Measurements from ENCODE around the gene SLC22A2.

The SLC22A2 gene

GRCh38 chr6:160203522-160203921 is 55.1 kb downstream of the SLC22A2 start:
- FAIRE-seq = no peak

GRCh38 chr6:160203076-160203475 is 55.5 kb downstream of the SLC22A2 start:
- no peak for FAIRE-seq

DNA sequence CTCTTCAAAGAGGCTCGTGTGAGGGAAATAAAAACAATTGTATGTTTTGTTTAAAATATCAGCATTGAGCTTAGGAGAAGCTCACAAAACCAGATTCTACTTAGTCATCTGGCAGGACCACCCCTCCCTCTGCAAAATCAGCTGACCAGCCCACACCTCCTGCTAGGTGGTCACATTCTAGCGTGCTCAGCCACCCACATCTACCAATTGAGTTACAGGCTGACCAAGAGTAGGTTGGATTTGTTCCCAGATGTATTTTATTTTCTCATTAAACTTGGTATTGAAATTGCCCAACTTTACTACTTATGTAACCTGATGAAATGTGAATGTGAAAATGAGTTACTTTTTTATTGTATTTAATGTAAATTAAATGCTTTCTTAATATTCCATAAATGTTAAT is 56.2 kb downstream of the SLC22A2 start:
- FAIRE-seq = no peak

DNA sequence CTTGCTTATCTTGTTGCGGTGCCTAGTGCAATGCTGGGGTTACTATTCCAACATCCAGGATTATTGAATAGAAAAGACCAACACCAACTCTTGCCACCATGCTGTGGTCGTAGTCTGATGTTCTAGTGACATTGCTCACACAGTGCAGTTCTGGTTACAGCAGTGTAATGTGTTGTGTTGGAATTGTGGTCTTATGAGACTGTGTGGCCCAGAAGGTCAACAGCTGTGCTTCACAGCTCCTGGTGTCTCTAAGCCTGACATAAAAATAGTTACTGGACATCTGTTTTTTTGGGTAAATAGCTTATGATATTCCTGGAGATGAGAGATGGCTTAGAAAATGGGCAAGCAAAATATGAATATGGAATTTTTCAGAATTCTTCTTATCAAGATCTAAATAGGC is 57.6 kb downstream of the SLC22A2 start:
- no peak for FAIRE-seq

DNA sequence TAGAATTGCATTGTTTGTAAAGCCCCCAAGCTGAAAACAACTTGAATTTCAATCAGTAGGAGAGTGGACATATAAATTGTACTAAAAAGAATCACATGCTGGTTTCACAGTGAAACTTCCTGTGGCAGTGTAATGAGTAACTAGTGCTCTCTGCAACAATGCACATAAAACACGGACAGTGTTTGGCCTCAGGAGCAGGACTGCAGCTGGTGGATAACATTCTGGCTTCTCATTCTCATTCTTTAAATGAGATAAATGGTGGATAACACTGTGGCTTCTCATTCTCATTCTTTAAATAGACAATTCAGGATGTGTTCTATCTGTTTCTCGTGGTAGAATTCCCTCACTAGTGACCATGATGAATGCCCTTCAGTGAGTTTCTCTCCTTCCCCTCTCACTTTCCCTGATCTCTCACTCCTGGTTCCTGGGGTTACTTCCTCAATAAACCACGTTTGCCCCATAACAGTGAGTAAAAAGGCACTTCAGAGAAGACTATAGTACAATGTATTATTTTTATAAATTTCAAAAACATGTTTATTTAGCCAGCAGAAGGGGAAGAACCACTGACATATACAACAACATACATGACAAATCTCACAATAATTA is 59.9 kb downstream of the SLC22A2 start:
- no peak for FAIRE-seq

DNA sequence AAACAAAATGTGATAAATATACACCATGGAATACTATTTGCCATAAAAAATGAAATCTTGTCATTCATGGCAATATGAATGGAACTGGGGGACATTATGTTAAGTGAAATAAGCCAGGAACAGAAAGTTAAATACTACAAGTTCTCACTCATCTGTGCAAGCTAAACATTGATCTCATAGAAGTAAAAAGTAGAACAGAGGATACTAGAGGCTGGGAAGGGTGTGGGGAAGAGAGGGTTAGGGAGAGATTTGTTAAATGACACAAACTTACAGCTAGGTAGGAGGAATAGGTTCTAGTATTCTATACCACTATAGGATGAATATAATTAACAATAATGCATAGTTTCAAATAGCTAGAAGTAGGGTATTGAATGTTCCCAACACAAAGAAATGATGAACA is 61.0 kb downstream of the SLC22A2 start:
- no peak for FAIRE-seq

GRCh38 chr6:160194808-160195207 is 63.8 kb downstream of the SLC22A2 start:
- no peak for FAIRE-seq

DNA sequence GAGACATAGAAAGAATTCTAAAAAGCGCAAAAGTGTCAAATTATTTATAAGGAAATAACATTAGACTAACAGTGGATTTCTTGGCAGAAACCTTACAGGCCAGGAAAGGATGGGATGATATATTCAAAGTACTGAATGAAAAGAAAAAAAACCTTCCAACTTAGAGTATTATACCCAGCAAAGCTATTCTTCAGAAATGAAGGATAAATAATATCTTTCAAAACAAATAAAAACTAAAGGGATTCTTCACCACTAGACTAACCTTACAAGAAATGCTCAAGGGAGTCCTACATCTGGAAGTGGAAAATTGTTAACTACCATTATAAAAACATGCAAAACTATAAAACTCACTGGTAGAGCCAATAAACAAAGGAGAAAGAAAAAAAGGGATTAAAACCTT is 65.8 kb downstream of the SLC22A2 start:
- no peak for FAIRE-seq

DNA sequence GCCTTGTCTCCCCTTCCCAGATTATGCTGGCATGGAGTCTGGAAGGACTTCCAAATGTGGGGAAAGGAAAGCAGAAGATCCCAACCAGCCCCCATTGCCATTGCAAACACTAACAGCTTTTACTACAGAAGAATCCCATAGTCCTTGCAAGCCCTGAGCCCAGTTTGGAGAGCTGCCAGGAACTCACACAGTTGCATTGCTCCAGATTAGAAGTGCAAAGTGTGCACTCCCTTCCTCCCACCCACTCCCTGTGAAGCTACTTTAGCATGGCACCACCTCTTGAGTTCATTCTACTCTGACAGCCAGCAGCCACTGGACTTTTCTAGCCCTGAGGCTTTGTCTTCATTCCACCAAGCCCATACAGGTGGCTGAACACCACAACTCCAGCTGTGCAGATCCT is 67.6 kb downstream of the SLC22A2 start:
- FAIRE-seq = no peak

- no peak for FAIRE-seq
Measured at GRCh38 chr6:160190081-160190480, 68.5 kb downstream of the SLC22A2 start.

GRCh38 chr6:160188773-160189172 is 69.8 kb downstream of the SLC22A2 start:
- FAIRE-seq = no peak

- FAIRE-seq = no peak
Measured at GRCh38 chr6:160180706-160181105, 77.9 kb downstream of the SLC22A2 start.

GRCh38 chr6:160178271-160178670 is 80.3 kb downstream of the SLC22A2 start:
- FAIRE-seq = no peak

DNA sequence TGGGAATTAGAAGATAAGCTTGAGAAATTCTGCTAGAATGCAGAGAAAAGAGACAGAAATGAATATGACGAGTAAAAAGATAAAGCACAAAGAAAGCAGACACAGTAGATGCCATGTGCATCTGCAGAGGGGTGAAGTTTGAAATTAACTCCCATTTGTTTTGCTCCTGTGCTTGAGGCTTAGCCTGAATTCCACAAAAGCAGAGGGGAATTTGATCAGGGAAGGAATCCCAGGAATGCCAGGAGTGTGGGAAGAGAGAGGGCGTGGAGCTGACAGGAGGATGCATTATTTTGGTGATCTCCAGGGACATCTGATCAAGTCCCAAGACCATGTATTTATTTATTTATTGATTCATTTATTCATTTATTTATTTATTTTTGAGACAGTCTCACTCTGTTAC is 81.4 kb downstream of the SLC22A2 start:
- no peak for FAIRE-seq

DNA sequence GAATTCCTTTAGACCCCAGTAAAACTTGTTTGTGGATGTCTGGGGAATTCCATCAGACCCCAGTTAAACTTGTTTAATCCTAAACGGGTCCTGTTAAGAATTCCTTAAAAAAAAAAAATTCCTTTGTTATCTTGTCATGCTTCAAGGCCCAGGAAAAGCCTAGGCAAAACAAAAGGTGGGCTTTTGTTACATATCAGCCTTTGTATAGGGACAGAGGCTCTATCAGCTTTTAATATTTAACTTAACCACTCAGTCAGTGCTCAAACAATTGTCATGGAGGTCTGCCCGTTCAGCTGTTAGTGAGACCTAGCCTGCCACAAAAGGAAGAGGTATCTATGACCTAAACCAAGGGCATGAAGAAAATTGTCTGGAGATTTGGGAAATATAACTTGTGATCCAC is 83.9 kb downstream of the SLC22A2 start:
- FAIRE-seq = no peak

GRCh38 chr6:160173806-160174527 is 84.7 kb downstream of the SLC22A2 start:
- FAIRE-seq = no peak

- FAIRE-seq = no peak
Measured at GRCh38 chr6:160172704-160173103, 85.9 kb downstream of the SLC22A2 start.

DNA sequence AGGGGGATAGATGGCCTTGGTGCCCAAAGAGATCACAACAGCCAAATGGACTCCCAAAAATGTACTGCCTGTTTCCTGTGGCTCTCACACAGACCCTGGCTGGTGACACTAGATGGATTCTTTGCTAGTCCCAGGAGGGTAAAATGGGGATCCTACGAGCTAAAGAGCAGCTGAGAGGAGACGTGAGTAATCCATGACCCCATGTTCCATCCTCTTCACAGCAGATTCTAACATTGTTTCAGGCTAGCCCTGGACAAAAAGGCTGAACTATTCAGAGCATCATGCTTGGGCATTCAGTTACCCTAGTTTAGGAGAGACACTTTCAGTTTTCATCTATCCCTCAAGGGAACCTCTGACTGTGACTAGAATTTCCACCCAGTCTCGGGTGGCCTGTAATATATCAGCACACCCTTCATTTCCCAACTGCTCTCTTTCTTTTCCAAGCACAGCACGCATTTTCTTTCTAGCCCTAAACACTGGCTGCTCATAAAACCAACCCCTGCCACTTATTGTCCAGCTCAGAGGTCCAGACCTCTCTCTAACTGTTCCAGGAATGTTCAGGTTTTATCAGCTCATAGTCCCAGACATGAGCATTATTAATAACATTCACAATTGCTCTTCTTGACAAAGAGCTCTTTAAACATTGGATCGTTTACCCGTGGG is 88.5 kb downstream of the SLC22A2 start:
- no peak for FAIRE-seq

DNA sequence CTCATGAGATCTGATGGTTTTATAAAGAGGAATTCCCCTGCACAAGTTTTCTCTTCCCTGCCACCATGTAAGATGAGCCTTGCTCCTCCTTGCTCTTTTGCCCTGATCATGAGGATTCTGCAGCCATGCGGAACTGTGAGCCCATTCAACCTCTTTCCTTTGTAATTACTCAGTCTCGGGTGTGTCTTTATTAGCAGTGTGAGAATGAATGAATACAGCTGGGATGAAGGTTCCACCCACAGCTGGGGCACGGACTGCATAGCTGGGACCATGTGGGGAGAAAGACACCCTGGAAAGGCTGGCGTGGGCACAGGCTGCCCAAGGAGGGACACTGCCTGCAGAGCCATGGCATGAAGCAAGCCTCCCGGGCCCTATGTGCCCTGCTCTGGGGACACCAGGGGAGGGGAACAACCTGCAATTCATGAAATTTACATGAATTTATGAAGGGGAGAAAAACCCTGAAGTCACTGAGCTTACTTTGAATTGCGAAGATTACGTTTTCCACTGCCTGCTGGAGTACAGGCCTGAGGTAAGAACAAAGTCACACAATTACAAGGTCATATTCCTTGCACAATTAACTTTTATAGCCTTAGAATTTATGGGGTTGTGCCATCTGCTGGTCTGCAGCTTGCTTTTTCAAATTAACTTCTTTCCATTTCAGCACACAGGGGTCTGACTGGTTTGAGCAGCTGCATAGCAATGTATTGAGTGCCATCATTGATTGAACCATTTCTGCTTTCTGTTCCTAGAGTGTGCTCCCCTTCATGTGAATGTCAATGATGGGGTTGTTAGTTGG is 90.8 kb downstream of the SLC22A2 start:
- no peak for FAIRE-seq
